WI38 (cell line): ENCODE data around the gene SAYSD1.

Experiments
- H3K4me3 ChIP-seq: 2 replicates; pipeline ENCODE4 v1.5.1; 2011; ENCODE audit warnings: low read depth, mild to moderate bottlenecking, control low read depth, low read length
- CTCF ChIP-seq: IDR thresholded peaks from 2 replicates; pipeline ENCODE4 v1.5.1; 2012; ENCODE audit warnings: low read depth, mild to moderate bottlenecking, control low read depth, low read length

SAYSD1 gene

GRCh38 chr6:39056681-39057080 is 58.3 kb downstream of the SAYSD1 start:
- no peak overlapping the region for H3K4me3 ChIP-seq
- no peak for TF ChIP-seq CTCF

DNA sequence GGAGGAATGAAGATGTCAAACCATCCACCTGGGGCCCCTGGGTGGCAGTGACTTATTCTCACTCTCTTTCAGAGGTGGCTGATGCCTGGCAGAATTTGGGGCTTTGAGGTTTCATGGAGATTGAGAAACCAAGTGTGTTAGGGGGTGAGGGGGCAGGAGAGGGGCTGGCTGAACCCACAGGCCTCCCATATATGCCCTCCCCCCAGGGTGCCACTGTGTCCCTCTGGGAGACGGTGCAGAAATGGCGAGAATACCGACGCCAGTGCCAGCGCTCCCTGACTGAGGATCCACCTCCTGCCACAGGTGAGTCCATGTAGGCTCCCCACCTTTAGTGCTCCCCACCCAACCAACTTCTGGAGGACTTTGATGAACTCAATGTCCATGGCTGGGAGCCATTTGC is 58.8 kb downstream of the SAYSD1 start:
- no peak overlapping the region for H3K4me3 ChIP-seq
- no peak for TF ChIP-seq CTCF

- no peak overlapping the region for H3K4me3 ChIP-seq
- no peak for TF ChIP-seq CTCF
Measured at GRCh38 chr6:39055661-39056060, 59.3 kb downstream of the SAYSD1 start.

GRCh38 chr6:39054577-39055142 is 60.3 kb downstream of the SAYSD1 start:
- no peak overlapping the region for H3K4me3 ChIP-seq
- TF ChIP-seq CTCF: no peak
